HG03571 (cell line): ENCODE results near the gene NUDT2.

ENCODE experiments used
- ATAC-seq: cut with Tn5 transposase; IDR thresholded peaks from one replicate; pipeline ENCODE4 v1.9.1; 2021; ENCODE audit not compliant: unreplicated experiment

The NUDT2 gene

DNA sequence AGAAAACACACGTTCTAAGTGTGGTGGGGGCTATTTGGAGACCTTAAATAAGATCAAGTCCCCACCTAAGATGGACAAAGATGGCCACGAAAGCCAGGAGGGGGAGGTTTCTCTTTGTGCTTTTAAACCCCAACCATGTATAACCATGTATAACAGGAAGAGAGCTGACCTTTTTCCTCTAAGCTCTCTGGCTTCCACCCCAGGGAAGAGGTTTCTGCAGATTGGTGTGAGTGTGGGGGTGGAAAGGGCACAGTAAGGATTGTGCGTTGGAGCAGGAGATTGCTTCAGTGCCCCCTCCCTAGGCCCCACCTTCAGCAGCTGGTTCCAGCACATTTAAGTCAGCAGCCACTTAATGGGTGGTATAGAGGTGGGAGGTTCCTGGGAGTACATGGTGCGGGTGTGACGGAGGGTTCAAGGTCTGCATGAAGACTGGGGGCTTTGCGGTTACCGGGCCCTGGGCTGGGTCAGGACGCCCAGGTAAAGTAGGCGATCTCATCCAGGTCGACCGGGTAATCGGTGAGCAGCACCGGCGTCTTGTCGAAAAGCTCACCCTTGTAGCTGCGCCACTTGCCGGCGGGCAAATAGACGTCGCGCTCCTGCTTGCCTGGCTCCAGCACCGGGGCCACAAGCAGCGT lies 41.1 kb downstream of the NUDT2 start:
- ATAC-seq: no peak

DNA sequence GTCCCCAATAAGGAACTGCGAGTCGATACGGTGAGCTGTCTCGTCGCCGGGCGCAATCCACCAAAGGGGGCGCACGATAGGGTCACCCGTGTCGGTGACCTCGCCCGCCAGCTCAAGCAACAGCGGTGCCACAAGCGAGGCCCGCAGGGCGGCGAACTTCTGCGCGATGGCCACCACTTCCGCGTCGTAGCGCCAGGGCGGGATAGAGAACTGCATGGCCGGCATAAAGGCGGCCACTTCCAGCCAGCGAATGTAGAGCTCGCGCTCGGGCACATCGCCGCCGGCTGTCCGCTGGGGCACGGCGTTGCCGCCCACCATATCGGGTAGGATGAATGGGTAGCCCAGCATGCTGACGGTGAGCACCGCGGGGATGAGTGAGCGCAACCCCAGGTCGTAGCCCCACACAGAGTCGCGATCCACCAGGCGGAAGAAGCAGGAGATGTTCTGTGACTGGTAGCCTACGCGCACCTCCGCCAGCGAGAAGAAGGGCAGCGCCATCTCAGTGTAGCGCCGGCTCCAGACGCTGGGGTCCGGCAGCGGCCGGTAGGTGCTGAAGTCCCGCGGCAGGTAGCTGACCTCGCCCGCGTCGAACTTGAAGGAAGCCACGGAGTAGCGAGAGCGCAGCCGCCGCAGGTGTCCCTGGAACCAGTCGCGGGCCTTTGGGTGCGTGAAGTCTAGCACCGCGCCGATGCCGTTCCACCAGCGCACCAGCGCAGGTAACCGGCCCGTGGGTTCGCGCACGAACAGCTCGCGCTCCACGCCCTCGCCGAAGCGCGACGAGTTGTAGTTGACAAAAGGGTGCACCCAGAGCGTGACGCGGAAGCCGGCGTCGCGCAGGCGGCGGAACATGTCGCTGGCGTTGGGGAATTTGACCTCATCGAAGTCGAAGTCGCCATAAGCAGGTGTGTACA lies 41.9 kb downstream of the NUDT2 start:
- no peak for ATAC-seq

DNA sequence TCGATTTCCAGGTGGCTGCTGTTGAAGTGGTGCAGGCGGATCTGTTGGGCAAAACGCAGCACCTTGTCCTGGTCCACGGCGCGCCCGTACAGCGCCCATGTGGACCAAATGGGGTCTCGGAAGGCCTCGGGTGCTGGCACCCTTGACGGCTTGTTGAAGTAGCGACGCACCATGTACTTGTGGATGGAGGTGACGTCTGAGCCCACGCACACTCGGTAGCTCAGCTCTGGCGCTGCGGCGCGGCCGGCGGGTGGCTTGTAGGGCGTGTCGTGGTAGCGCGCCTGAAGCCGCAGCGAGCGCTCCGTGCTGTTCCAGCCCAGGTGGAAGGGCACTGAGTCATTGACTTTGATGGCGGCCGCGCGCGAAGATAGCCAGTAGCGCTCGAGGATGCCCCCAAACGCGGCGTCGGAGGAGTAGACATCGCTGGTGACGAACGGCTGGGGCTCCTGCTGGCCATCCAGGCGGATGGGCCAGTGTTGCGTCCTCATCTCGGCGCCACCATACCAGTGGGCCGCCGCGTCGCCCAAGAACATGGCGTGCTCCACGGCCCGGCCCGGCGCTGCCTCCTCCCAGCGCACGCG lies 42.6 kb downstream of the NUDT2 start:
- no peak for ATAC-seq

DNA sequence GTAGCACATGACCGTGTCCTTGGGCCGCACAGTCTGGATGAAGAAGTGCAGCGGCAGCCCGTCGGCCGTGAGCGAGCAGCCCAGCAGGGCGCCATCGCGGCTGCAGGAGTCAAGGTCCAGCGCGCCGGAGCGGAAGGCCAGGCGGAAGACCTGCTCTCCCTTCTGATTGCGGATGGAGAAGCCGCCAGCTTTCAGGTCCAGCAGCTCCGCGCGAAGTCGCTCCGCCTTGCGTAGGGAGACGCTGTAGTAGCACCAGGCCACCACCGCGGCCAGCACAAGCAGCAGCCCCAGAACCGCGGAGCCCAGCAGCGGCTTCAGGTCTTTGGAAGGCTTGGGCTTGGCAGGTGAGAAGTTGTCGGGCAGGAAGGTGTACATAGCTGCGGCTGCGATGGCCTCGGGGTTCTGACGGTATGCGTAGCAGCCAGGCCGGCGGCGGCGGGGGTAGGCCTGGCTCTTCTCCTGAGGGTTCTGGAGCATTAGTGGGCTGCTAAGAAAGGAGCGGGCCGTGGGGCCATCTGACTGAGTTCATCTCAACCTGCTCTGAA lies 43.2 kb downstream of the NUDT2 start:
- ATAC-seq: no peak

DNA sequence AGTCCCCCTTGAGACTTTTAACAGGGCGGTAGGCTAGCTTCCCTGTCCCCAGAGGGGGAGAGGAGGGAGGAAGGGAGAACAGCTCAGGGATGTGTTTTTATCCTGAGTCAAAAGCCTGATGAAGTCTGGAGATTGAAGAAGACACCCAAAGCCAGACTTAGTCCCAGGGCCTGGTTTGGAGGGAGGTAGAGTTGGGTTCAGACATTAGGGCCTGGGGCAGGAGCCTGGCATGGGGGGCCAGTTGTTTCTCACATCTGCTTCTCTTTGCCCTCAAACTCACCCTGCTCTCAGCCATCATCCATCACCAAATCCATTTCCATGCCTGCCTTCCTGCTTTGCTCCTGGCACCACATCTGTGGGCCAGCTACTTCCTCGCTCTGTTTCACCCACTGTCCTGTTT lies 44.4 kb downstream of the NUDT2 start:
- ATAC-seq: no peak

DNA sequence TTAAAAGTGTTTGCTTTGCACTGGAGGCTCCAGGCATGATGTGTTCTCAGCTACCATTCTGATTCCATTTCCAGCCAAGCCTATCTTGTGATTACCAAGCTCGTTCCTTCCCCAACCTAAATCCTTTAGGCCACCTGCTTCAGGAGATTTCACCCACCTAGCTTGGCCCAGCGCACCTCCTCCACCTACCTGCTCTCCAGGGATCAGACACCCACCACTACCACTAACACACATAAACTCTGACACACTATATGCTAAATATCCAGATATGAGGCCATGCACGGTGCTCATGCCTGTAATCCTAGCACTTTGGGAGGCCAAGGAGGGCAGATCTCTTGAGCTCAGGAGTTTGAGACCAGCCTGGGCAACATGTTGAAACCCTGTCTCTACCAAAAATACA lies 45.0 kb downstream of the NUDT2 start:
- ATAC-seq: no peak

DNA sequence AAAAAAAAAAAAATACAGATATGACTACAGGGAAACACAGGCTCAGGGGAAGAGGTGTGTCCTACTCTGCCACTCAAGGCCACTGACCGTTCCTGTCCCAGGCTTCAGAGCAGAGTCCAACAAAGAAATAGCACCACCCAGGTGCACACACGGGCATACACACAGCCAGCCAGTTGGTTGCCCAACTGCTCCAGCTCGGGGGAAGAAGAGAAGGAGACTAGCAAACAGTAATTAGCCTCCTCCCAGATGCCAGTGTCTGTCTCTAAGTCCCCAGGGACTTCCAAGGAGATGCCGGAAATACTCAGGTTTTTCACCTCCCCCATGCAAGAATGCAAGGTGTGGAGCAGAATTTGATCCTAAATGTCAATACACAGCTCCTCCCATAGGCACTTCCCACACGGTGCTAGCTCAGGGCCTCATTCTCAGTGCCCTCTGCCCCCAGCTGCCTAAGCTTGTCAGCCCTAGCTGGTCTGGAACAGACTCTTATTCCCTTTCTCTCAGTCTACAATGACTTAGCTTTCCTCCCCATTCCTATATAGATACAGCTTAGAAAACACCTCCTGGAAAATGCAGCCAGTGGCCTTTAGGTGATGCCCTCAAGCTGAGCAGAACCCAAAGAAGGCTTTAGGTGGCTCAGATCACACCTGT lies 45.7 kb downstream of the NUDT2 start:
- ATAC-seq: no peak

DNA sequence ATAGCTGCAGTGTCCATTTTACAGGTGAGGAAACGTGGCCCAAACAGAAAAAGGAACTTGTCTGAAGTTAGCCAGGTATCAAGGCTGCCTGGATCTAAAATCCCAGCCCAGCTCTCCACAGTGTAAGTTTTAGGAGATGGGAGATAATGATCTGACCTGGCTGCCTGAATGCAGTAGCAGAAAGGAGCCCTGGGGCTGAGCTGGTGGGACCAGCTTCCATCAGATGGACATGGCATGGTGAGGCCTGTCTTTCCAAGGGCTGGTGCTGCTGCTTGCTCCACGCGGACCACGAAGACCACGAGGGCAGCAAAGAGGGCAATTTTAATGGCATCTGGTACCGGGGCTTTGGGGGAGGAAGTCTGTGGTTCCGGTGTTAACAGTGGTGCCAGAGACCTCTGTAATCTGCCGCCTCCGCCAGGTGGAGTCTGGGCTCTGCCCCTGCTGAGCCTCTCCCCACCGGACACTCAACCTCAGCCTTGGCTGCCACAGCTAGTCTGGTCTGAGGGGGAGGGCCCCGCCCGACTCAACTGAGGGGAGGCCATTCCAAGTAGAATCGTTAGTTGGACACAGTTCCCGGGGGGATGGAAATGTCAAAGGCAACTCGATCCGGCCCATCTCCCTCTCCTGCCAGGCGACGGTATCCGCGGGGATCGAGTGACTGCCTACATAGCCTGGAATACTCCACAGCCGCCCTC lies 46.7 kb downstream of the NUDT2 start:
- ATAC-seq: no peak

DNA sequence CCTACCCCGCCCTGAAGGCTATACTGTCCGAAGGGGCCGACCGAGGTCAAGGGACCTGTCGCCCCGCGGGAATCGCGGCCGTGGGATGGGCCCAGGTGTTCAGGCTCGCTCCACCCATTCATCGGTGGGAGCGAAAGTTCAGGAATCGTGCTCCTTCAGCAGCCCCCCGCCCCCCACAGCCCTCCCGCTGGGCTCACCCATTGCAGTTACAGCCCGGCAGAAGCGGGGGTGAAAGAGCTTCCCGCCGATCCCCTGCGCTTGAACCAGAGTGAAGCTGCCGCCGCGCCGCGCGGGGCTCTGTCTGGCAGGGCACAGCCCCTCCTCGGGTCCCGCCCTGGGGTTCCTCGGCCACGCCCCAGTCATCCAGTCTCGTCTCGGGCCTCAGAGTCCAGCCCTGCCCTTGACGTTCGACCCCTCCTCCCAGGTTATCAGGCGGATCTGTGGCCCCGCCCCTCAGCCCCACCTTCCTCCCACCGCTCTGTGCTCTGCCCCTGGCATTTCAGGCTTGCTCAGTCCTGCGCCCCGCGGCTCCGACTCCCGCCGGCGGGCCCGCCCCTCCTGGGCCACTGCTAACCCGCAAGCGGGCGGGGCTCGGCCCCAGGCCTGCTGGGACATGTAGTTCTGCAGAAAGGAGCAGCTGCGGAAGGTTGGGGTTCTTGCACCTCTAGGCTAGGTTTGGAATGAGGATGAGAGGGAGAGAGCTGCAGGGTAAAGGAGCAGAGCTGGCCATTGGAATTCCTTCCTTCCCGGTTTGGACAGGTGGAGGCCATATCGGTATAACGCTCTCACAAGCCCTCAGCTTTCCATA lies 47.4 kb downstream of the NUDT2 start, which contains the start of gene MYORG:
TSS of gene MYORG (minus strand) at position 303 of the 808 bp plus-strand sequence. CDS start 3,955 bp downstream, outside the sequence.
- peak; percentile 79 for ATAC-seq

DNA sequence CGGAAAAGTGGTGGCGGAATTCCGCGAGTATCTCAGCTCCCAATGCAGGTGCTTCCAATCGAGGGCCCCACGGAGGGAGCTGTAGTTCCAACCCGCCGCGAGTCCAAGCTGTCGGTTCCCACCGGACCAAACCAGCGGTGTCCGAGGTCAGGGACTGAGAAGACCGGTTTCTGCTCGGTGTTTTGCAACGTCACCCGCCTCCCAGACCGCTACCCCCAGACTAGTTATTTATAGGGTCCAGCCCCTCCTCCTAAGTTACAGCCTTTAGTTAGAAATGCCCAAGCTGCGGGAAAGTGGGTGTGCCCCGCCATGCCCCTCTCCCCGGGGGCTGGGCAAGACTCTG lies 48.0 kb downstream of the NUDT2 start:
- no peak for ATAC-seq

DNA sequence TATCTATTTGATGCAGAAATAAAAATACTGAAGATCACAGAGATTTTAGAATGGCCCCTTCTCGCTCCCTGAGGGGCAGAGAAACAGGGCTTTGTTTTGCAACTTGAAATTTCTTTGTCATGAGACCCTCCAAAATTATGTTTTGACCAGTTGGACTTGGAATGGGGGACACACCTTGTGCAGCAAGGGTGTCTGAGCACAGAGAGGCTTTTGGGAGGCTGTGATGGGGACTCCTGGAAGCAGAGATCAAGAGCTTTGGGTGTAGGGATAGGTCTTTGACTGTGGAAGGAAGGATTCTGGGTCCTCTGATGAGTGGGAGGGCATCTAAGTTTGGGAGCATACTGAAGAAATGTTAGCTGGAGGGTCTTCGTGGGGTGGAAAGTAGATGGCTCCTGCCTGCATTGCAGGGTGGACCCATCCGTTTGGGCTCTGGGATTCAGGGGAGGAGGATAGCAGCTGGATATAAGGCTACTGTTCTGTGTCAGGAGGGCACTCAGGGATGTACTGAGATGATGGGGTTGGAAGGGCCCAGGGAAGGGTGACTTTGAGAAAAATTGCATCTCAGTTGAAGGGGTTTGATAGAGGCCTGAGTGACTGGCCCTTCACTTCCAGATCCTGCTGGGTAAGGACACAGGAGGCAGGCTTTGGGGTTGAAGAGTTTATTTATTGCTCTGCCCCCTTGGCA lies 49.1 kb downstream of the NUDT2 start:
- no peak for ATAC-seq

DNA sequence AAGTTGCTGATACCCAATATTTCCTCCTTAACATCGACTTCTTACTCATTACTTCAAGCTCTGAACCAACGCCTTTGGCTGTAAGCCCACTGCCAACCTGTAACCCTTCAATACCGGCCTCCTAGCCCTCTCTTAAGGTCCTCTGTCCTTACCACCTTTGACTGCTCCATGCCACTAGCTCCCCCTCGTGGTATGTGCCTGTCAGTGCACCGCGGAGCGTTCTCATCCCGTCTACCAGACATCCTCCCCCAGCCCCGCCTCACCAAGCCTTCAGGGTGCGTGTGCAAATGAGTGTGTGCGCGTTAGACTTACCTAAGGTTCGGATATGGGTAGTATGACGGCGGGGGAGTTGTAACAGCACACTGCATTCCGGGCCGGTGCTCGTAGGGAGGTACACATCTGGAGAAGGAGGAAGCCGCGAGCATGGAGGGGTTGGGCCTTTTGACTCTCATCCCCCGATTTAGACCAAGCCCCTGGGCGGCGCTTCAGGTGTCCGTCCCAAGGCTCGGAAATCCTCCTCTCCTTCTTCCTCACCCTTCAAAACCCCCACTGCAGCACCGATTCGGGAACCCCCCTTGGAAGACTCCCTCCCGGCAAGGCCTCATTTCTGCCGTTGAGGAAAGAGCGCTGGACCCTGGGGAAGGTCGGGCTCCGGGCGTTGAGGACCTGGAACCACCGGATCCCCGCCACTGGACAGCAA lies 50.1 kb downstream of the NUDT2 start:
- no peak for ATAC-seq

DNA sequence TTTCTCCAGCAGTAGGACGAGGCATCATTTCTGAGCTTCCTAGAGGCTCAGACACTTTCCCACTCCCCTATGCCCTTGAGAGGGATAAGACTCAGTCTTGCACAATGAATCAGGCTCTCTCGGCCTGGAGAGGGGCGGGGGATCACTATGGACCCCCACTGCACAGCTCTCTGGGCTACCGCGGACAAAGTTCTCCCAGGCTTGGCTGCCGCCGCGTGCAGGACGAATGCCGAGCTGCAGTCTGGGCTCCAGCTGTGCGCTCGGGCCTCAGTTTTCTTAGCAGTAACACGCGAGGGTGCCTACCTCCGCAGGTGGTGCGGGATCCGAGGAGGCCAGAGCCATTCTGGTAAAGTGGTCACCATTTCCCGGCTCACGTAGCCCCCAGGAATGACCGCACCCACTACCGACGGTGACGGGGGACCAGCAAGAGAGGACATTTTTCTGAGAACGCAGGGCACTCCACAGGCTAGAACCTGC lies 50.7 kb downstream of the NUDT2 start:
- ATAC-seq: no peak

DNA sequence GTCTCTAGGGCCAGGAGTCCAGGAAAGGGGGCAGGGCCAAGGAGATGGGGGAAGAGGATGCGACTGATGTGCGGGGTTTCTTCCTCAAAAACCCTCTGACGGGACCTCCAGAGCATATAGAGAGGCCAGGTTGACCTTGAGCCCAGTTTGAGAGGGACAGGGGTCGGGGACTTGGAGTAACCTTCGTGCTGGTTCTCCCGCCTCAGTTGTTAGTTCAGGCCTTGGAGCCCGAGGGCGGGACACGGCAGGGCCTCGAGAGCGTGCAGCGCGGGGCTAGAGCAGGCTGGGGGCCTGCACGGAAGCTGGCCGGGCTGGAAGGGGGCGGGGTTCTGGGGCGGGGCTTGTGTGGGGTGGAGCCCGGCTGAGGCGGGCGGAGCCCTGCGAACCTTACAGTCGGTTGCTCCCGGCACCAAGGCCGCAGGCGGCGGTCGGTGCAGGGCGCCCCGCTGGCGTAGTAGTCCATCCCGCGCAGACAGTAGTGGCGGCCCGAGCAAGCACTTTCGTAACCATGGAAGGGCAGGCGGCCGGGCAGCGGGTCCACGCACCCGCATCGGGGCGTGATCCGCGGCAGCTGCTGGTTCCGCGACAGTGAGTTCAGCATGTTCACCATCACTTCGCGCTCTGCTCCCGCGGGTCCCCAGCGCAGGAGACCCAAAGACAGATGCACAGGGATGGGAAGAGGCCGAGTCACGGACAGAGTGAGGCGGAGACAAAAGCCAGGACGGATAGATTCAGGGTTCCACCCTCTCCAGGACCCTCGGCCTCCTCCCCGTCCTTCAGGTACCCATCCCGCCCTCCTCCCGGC lies 51.3 kb downstream of the NUDT2 start:
- ATAC-seq: peak; percentile 33

DNA sequence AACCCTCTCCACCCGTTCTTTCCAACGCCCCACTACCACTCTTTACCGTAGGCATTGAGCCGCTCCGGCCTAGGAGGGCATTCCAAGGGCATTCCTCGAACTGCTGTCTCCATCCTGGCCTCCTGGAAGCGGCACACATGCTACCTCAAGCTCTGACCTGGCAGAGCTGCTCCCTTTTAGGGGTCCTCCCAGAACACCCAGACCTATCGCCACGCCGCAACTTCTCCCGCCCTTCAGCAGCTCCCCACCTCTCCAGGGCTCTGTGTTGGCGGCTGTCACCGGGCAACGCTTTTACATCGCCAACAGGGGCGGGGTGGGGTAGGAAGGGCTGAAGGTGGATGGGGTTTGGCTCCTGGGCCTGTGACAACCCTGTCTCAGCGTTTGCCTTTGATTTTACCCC lies 52.0 kb downstream of the NUDT2 start:
- ATAC-seq: no peak

DNA sequence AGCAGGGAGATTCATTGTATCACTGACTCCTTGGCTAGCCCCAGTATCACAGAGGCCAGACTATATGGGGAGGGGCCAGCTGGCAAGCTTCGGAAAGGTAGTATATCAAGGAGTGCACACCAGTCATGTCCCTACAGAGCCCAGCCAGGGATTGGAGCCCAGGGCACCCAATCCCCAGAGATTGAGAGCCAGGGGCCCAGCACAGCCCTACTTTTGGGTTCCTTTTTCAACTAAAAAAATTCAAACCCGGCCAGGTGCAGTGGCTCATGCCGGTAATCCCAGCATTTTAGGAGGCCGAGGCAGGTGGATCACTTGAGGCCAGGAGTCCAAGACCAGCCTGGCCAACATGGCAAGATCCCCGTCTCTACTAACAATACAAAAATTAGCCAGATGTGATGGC lies 52.7 kb downstream of the NUDT2 start:
- no peak for ATAC-seq

DNA sequence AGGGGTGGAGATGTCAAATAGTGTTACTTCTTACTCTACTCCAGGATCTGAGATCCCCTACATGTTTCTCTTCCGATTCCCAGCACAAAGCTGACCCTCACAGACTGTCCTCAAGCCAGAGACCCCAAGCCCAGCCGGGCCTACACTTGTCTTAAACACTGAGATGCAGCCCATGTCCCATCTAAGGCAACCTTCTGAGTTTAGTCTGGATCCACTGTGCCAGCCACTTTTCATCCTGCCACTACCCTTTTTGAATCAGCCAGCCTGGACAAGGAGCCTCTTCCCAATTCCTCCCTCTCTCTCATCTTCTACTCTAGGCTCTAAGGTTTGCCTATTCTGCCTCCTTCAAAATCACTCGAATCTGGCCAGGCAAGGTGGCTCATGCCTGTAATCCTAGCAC lies 53.5 kb downstream of the NUDT2 start:
- ATAC-seq: no peak

DNA sequence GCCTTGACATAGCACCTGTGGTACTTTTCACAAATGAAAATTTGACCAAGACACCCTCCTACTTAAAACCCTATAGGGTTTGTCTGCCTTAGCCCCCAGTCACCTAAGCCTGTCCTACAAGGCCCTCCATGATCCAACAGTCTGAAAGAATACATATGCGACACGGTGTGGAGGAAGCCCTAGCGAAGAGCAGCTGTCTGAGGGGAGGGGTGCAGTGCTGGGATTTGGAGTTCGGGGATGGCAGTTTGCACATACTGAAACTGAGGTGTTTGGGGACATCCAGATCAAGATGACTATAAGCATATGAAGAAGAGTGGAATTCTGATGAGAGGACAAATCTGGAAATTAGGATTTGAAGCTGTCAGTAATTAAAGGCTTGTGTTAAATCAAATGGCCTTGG lies 54.5 kb downstream of the NUDT2 start:
- ATAC-seq: no peak
